CD1c-positive myeloid dendritic cell (primary cell): ENCODE results near the gene NCBP3.

ENCODE experiments used
- DNase-seq: peaks from one replicate; pipeline ENCODE4 v3.0.0-alpha.2; 2016; ENCODE audit errors: extremely low spot score

NCBP3 gene, protein sequence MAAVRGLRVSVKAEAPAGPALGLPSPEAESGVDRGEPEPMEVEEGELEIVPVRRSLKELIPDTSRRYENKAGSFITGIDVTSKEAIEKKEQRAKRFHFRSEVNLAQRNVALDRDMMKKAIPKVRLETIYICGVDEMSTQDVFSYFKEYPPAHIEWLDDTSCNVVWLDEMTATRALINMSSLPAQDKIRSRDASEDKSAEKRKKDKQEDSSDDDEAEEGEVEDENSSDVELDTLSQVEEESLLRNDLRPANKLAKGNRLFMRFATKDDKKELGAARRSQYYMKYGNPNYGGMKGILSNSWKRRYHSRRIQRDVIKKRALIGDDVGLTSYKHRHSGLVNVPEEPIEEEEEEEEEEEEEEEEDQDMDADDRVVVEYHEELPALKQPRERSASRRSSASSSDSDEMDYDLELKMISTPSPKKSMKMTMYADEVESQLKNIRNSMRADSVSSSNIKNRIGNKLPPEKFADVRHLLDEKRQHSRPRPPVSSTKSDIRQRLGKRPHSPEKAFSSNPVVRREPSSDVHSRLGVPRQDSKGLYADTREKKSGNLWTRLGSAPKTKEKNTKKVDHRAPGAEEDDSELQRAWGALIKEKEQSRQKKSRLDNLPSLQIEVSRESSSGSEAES

GRCh38 chr17:3845621-3846436 lies at the start of gene NCBP3:
NCBP3 (minus strand) TSS chr17:3846246; CDS start chr17:3846223, 23 bp downstream.
- peak; percentile 99 for DNase-seq

DNA sequence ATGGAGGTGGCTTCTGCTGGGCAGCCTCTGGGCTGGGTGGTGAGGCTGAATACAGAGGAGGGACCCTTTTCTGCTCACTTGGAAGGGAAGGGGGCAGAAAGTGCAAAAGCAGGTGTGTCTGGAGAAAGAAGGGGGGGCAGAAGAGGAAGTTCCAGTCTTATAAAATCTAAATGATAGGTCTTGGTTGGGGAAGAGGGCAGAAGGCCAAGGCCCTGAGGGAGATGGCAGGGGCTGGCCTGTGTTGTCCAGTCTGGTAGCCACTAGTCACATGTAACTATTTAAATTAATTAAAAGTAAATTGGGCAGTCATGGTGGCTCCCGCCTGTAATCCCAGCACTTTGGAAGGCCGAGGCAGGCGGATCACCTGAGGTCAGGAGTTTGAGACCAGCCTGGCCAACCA lies 49.3 kb upstream of the NCBP3 start:
- no peak for DNase-seq

DNA sequence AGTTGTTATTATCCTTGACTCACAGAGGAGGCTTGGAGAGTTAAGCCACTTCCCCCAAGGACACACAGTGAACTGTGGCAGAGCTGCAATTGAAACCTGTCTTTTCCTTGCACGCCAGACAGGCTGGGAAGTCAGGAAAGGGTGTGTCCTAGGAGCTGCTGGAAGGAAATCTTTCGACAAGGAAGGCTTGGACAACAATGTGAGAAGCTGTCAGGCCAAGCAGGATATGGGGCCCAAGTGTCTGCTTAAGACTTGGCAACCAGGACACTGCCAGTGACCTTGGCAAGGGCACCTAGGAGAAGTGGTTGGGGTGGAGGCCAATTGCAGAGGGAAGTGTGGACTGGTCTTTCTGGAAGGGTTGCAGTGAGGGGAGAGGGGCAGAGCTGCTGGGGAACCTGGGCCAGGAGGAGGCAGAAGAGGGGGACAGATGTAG lies 48.9 kb upstream of the NCBP3 start:
- DNase-seq, result peak; percentile 69

GRCh38 chr17:3894188-3894587 lies 48.1 kb upstream of the NCBP3 start:
- no peak for DNase-seq

GRCh38 chr17:3893720-3894116 lies 47.7 kb upstream of the NCBP3 start:
- no peak for DNase-seq

DNA sequence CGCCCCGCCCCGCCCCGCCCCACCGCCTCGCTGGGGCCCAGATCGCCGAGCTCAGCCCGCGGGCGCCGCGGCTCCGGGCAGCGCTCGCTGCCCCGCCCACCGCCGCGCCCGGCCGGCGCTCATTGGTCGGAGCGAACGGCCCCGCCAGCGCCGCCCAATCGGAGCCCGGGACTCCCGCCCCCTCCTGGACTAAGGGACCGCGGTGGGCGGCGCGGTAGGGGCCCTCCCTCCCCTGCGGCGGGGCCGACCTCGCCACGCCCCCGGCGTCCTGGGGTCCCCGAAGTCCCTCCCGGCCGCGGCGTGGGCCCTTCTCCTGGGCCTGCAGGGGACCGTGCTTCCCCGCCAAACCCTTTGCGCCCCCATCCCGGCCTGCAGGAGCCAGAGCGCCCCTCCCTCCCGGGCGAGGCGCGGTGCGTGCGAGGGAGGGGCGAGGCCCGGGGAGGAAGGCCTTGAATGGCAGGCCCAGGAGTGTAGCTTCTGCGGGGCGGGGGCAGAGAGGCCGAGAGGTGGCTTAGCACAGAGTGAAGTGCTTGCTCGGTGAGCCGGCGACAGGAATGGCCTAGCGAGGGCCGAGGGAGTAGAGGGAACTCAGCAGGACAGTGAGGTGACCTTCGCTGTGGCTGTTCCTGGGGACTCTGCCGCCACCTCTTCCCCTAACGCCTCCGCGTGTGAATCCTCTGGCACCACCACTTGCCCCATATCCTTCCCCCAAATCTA lies 47.1 kb upstream of the NCBP3 start, which contains the start of gene CAMKK1:
Gene CAMKK1, minus strand, starts transcription at position 51 of the 717 bp plus-strand sequence. CDS start 7,366 bp downstream, outside the sequence.
- peak; percentile 96 for DNase-seq

DNA sequence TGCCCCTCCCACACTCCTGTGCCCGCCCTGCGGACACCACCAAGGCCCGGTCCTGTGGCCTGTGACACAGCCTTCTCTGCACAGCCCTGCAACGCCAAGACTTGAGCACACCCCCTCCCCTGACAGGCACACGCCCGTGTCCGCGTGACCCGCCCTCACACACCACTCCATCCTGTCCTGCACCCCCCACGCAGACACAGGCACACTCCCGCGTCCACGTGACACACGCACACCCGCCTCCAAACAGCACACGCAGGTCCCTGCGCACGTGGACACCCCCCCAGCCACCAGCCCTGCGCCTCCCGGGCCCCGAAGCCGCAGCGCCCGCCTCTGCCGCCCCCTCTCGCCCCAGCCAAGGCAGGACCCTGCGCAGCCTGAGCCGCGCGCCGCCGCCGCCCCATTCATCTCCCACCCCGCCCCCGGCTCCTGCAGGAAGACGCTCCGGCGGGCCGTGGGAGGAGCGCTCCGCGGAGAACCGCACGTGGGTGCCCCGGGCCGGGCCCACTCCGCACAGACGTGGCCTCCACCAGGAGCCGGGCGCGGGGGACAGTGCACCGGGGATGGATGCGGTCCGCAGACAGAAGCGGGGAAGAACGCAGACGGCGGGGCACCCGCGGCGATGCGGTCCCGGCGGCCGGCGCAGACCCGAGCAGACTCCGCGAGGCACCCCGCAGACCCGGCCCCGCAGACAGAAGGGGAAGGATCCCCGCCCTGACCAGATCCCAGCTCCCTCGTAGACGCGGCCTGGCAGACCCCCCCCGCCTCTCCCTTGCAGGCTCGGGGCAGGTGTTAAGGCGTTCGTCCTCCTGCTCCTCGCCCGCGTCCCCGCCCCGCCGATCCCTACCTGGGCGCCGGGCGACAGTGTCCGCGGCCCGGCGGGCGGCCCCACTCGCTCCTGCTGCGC lies 46.3 kb upstream of the NCBP3 start:
- DNase-seq, result peak; percentile 94

- no peak for DNase-seq
Measured at GRCh38 chr17:3891626-3892094, 45.6 kb upstream of the NCBP3 start.

GRCh38 chr17:3890878-3891219 lies 44.8 kb upstream of the NCBP3 start:
- no peak for DNase-seq

DNA sequence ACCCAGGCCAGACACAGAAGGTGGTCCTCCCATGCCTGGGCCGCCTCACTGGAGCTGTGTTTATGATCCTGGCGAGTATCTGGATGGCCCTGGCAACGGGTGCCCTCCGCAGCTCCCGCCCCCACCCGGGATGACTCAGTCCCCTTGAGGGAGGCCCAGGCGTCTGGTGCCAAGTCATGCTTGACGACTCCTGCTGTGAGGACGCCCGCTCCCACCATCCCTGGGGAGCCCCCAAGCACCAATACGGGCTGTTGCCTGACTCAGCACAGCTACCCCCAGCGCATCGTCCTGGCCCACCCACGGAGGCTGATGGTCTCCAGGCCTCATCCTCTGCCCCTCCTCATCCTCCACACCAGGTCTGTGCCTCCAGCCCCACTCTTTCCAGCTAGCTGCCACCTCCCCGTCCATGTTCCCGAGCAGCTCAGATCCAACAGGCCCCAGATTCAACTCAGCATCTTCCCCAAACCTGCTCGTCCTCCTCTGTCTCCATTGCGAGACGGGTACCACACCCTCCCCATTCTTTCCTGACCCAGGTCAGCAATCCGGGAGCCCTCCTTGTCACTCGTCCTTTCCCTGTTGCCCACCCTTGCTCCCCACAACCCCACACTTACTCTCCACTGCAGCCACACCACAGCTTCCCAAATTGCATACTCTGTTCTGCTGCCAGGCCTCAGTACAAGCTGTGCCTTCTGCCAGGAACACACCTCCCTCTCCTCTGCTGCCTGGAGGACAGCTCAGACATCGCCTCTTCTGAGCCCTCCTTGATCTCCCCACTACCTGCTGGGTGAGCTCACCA lies 44.2 kb upstream of the NCBP3 start:
- DNase-seq, result peak; percentile 66

GRCh38 chr17:3889325-3890012 lies 43.4 kb upstream of the NCBP3 start:
- DNase-seq, result no peak

DNA sequence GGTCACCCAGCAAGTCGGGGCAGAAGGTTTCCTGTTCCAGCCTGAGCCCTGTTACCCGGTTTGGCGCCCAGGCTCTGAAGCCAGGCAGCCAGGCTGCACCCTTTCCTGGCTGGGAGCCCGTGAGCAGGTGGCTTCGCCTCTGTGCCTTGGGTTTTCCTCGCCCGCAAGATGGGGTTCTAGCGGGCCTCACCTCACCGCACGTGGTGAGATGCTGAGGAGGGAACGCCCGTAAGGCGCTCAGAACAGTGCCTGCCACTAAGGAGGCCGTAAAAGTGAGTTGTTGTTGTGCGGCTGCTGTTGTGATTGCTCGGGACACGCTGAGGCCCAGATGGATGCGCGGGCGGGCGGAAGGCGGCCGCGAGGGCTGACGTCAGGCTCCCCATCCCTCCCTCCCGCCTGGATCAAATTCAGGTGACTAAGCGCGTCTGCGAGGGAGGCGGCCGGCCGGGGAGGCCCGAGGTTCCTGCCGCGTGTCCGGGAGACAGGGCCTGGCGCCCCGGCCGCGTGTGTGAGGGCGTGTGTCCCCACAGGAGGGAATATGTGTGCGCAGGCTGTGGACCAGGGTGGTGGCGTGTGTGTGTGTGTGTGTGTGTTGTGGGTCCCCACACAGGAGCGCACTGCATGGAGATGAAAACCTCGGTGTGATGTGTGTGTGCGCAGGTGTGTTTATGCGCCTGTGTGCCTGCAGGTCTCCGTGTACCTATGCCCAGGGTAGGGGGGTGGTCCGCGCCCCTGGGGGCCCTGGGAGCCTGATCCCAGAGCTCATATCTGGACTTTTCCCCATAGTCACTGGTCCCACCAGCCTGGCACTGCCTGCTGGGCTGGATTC lies 42.5 kb upstream of the NCBP3 start:
- no peak for DNase-seq

DNA sequence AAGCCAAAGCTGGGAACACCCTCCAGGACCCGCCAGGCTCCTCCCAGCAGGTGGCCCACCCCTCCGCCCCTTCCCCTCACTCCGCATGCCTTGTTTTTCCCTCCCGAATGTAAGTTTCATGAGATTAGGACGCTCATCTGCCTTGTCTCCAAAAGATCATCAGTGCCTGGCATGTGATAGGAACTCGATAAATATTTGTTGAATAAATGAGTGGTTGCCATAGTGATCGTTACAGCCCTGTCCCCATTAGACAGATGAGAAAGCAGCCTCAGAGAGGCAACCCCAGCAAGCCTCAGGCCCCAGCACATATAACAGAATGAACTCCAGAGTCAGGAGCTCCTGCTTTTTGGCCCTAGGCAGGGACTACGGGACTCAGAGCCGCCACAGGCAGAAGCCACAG lies 41.8 kb upstream of the NCBP3 start:
- peak; percentile 17 for DNase-seq

GRCh38 chr17:3887394-3887793 lies 41.3 kb upstream of the NCBP3 start:
- DNase-seq, result no peak

DNA sequence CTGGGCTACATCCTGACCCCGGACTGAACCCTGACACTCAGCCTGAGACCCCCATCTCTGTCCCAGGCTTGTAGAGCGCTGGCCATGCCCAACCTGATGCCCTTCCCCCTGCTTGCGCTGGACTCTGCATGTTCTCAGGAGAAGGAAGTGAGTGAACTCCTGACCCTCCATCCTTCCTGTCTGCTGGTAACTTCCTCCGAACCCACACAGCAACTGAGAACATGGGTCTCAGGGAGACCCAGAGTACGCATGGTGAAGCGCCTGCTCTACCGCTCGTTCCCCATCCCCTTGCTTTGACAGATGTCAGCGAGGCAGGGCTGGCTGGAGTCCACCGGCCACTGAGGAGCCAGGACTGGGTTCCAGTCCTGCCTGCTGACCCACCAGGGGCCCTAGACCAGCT lies 40.7 kb upstream of the NCBP3 start:
- peak; percentile 76 for DNase-seq

DNA sequence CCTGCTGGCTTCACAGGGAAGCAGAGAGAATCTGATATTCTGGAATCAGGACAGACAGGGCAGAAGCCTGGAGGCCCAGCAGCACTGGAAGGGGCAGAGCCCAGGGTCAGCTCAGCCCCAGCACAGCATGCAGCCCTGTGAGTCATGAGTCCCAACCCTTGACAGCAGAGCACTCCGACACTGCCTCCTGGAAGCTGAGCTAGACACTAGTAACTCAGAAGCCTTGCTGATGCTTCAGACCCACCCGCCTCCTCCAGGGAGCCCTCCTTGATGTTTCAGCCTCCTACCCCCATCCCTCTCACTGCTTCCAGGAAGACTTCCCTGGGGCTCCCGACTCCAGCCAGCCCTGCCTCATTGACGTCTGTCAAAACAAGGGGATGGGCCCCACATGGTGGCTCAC lies 39.9 kb upstream of the NCBP3 start:
- no peak for DNase-seq

- no peak for DNase-seq
Measured at GRCh38 chr17:3885271-3885670, 39.2 kb upstream of the NCBP3 start.

DNA sequence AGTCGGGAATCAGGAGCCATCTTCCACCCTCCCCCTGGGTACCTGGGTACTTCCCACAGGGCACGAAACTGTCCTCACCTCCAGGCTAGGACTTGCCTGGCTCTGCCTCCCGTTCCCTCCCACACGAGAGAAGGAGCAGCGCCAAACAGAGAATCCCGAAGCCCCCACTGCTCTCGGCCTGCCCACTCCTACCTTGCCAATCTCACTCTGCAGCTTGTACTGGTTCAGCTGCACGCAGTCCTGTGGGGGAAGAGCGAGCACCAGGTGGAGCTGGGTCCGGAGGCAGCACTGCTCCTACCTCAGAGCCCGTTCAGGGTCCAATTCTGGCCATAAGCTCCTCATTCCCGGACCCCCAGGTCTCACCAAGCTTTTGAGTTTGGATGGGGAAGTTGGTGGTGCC lies 38.1 kb upstream of the NCBP3 start:
- DNase-seq, result no peak
